HCT116 (cell line): ENCODE data around the gene CNTNAP5. TPM values are rescaled to one million over a fixed set of nuclear protein-coding genes. Genes with fewer than 3 reads are reported as not detected.

Experiments used
- ATAC-seq: fragments of 200-7000 bp; cut with Tn5 transposase; 2 replicates; pipeline ENCODE4 v1.9.1; 2020; ENCODE audit warnings: mild to moderate bottlenecking, moderate library complexity
- BruUV-seq: library from RNA; stranded (reverse); fragments of 400-500 nt; replicated peaks from 2 replicates; lab custom pipeline; 2021; lab: Mats Ljungman, UMichigan
- CTCF ChIA-PET: fragments of 300-600 bp; sonication (Branson Sonifier 250); formaldehyde crosslinking; loops from one replicate; lab custom pipeline; 2021; ENCODE audit warnings: antibody characterized with exemption; lab: Charles Lee
- POLR2A ChIA-PET: fragments of 300-600, 350-600 bp; sonication (Branson Sonifier 250); formaldehyde crosslinking; loops from one replicate; lab custom pipeline; 2021; ENCODE audit warnings: antibody characterized with exemption; lab: Charles Lee
- RAD21 ChIA-PET, 2 experiments: fragments of 300-600 bp; sonication (Branson Sonifier 250); formaldehyde crosslinking; loops; one replicate each; lab custom pipeline; 2023; ENCODE audit warnings: low total read pairs in 2 of 2; ENCODE audit not compliant: uncharacterized antibody in 2 of 2, unreplicated experiment in 2 of 2, low non-redundant PET in 1 of 2; lab: Charles Lee
- DNase-seq: peaks from one replicate; pipeline ENCODE4 v3.0.0-alpha.2; 2010; ENCODE audit warnings: low read depth, low spot score
- H2AFZ ChIP-seq: fragments of 200-600 bp; shearing (Covaris generic), sonication (generic); 2 replicates; pipeline ENCODE4 v1.6.1; 2017; ENCODE audit warnings: low read depth, mixed run types, mixed read lengths, antibody characterized with exemption, low read length; ENCODE audit not compliant: poor library complexity, severe bottlenecking
- H3K27ac ChIP-seq: 2 replicates; pipeline ENCODE4 v1.5.1; 2012; ENCODE audit warnings: low read depth, low read length
- H3K27me3 ChIP-seq: fragments of 200-600 bp; sonication (generic); 2 replicates; pipeline ENCODE4 v1.6.1; 2016; ENCODE audit warnings: mixed run types, low read length, mixed read lengths; ENCODE audit not compliant: insufficient read depth
- H3K36me3 ChIP-seq, 2 experiments: fragments of 200-500 bp in 1 of 2; fragments of 200-600 bp in 1 of 2; sonication (Bioruptor generic) in 1 of 2; sonication (generic) in 1 of 2; 2 replicates each; pipeline versions ENCODE4 v1.5.1 to v1.6.1; 2014 to 2016; ENCODE audit warnings: low read length in 2 of 2, inconsistent platforms in 1 of 2, mixed read lengths in 1 of 2, mixed run types in 1 of 2; ENCODE audit not compliant: insufficient read depth in 2 of 2, control insufficient read depth in 1 of 2
- H3K4me1 ChIP-seq, 2 experiments: fragments of 200-600 bp in 1 of 2; sonication (generic) in 1 of 2; 2 replicates each; pipeline versions ENCODE4 v1.5.1 to v1.6.1; 2012 to 2017; ENCODE audit warnings: low read length in 2 of 2, inconsistent platforms in 1 of 2, mild to moderate bottlenecking in 1 of 2, mixed read lengths in 1 of 2, mixed run types in 1 of 2, moderate library complexity in 1 of 2; ENCODE audit not compliant: insufficient read depth in 2 of 2, control insufficient read depth in 1 of 2
- H3K4me2 ChIP-seq: fragments of 200-600 bp; sonication (generic); 2 replicates; pipeline ENCODE4 v1.6.1; 2017; ENCODE audit warnings: mixed run types, low read length, mixed read lengths
- H3K4me3 ChIP-seq, 2 experiments: fragments of 200-600 bp in 1 of 2; sonication (generic) in 1 of 2; replicated peaks in 1 of 2; 2 replicates each; pipeline ENCODE4 v1.5.1; 2011 to 2016; ENCODE audit warnings: low read length in 2 of 2, control low read depth in 1 of 2, low read depth in 1 of 2, mild to moderate bottlenecking in 1 of 2, mixed read lengths in 1 of 2, mixed run types in 1 of 2
- H3K79me2 ChIP-seq: fragments of 200-600 bp; sonication (generic); 2 replicates; pipeline ENCODE4 v1.6.1; 2017; ENCODE audit warnings: mild to moderate bottlenecking, mixed run types, low read length, moderate library complexity, mixed read lengths; ENCODE audit not compliant: insufficient read depth
- H3K9ac ChIP-seq: fragments of 200-600 bp; sonication (generic); 2 replicates; pipeline ENCODE4 v1.6.1; 2016; ENCODE audit warnings: low read length, mixed read lengths
- H3K9me2 ChIP-seq: fragments of 200-600 bp; sonication (generic), shearing (Covaris generic); 2 replicates; pipeline ENCODE4 v1.6.1; 2017; ENCODE audit warnings: mixed run types, mild to moderate bottlenecking, moderate library complexity; ENCODE audit not compliant: insufficient read depth
- H3K9me3 ChIP-seq, 2 experiments: fragments of 200-500 bp in 1 of 2; fragments of 200-600 bp in 1 of 2; sonication (Bioruptor generic) in 1 of 2; sonication (generic) in 1 of 2; 2 replicates each; pipeline ENCODE4 v1.6.1; 2014 to 2017; ENCODE audit warnings: low read length in 2 of 2, mixed read lengths in 2 of 2, inconsistent platforms in 1 of 2, low read depth in 1 of 2, mild to moderate bottlenecking in 1 of 2, mixed run types in 1 of 2, moderate library complexity in 1 of 2; ENCODE audit not compliant: control insufficient read depth in 1 of 2, insufficient read depth in 1 of 2
- H4K20me1 ChIP-seq: fragments of 200-600 bp; sonication (generic), shearing (Covaris generic); 2 replicates; pipeline ENCODE4 v1.6.1; 2017; ENCODE audit warnings: mixed run types, mild to moderate bottlenecking, moderate library complexity; ENCODE audit not compliant: insufficient read depth
- CEBPB ChIP-seq: IDR thresholded peaks from 2 replicates; pipeline ENCODE4 v1.6.1; 2012; ENCODE audit warnings: low read depth
- CTCF ChIP-seq, 3 experiments: fragments of 200-600 bp in 1 of 3; sonication (generic) in 1 of 3; IDR thresholded peaks in 2 of 3; conservative IDR thresholded peaks in 1 of 3; 2 replicates each; pipeline ENCODE4 v1.5.1; 2012 to 2017; ENCODE audit warnings: low read depth in 2 of 3, low read length in 2 of 3, antibody characterized with exemption in 1 of 3, borderline replicate concordance in 1 of 3, control low read depth in 1 of 3, mild to moderate bottlenecking in 1 of 3, mixed read lengths in 1 of 3, mixed run types in 1 of 3, moderate library complexity in 1 of 3; ENCODE audit not compliant: insufficient read depth in 1 of 3
- EGR1 ChIP-seq: IDR thresholded peaks from 2 replicates; pipeline ENCODE4 v1.6.1; 2012; ENCODE audit warnings: low read depth
- EZH2phosphoT487 ChIP-seq: fragments of 200-600 bp; IDR thresholded peaks from 2 replicates; pipeline ENCODE4 v1.6.1; 2018; ENCODE audit warnings: antibody characterized with exemption, borderline replicate concordance
- POLR2A ChIP-seq: IDR thresholded peaks from 2 replicates; pipeline ENCODE4 v1.7.0; 2011; ENCODE audit warnings: borderline replicate concordance; ENCODE audit not compliant: insufficient read depth, insufficient read length; ENCODE audit errors: extremely low read depth
- RAD21 ChIP-seq: IDR thresholded peaks from 2 replicates; pipeline ENCODE4 v1.6.1; 2012; ENCODE audit warnings: low read depth, mild to moderate bottlenecking
- REST ChIP-seq: IDR thresholded peaks from 2 replicates; pipeline ENCODE4 v1.6.1; 2012; ENCODE audit warnings: low read depth
- SP1 ChIP-seq: IDR thresholded peaks from 2 replicates; pipeline ENCODE4 v1.6.1; 2012; ENCODE audit warnings: low read depth
- SRF ChIP-seq: IDR thresholded peaks from 2 replicates; pipeline ENCODE4 v1.6.1; 2012; ENCODE audit warnings: low read depth
- ZFX ChIP-seq: fragments of 450-650 bp; IDR thresholded peaks from 2 replicates; pipeline ENCODE4 v1.6.1; 2017
- intact Hi-C: fragments of 100-400 bp; cut with micrococcal nuclease; formaldehyde crosslinking; loops from 2 replicates; pipeline ENCODE4 v1.10.0; 2022
- total RNA-seq: library from RNA; stranded (reverse); gene quantifications from one replicate; pipeline ENCODE4 v1.2.1, GENCODE V29; 2021; ENCODE audit not compliant: unreplicated experiment

CNTNAP5 gene
- total RNA-seq, 1 experiment from 2014 or later = not detected

GRCh38 chr2:124121760-124122275 lies 96.7 kb downstream of the CNTNAP5 start:
- H4K20me1 ChIP-seq = no peaks in the 10 kb centered on the region

More at GRCh38 chr2:124121760-124122275, 96.7 kb downstream of the CNTNAP5 start:
- H3K9me3 ChIP-seq = peaks cover 5 to 17% of the 10 kb centered on the region in 2 experiments; a peak in 2 of 4 replicates
- ChIA-PET CTCF (no interaction called here), POLR2A (no interaction called here), RAD21 (no interaction called here)
- H3K4me3 ChIP-seq = no peak overlapping the region
- ATAC-seq = no peak
- H3K79me2 ChIP-seq = no peaks in the 10 kb centered on the region
- no peaks in the 10 kb centered on the region for H3K36me3 ChIP-seq
- no peak overlapping the region for H3K4me2 ChIP-seq
- no peak overlapping the region for H2AFZ ChIP-seq
- BruUV-seq = no TSS peak
- H3K27me3 ChIP-seq = no peaks in the 10 kb centered on the region
- intact Hi-C loops = no loop called here
- H3K9ac ChIP-seq = no peak overlapping the region
- H3K4me1 ChIP-seq = no peaks in the 10 kb centered on the region
- no peak overlapping the region for H3K27ac ChIP-seq
- no peak for DNase-seq
- H3K9me2 ChIP-seq = no peaks in the 10 kb centered on the region
- TF ChIP-seq REST (no peak), SP1 (no peak), SRF (no peak), ZFX (no peak), EZH2phosphoT487 (no peak), POLR2A (no peak), CTCF (IDR thresholded peaks at IDR 0.05 in 2 of 3, conservative IDR thresholded peaks at IDR 0.05 in 1 of 3; ENCODE audit: borderline replicate concordance in 1 of 3, insufficient read depth in 1 of 3, low read depth in 2 of 3, low read length in 2 of 3) (no peak), EGR1 (no peak), RAD21 (no peak), CEBPB (no peak)
